ENCODE results near the gene ZFY. TPM values are rescaled to one million over a fixed set of nuclear protein-coding genes. Genes with fewer than 3 reads are reported as not detected.
"Not testable (repeated sequence)": the region's sequence is repeated elsewhere in the genome, so short reads cannot be mapped to it uniquely, and the experiment has no call there.

ZFY gene
- total RNA-seq, 4 donors from 2014 or later = not detected

DNA sequence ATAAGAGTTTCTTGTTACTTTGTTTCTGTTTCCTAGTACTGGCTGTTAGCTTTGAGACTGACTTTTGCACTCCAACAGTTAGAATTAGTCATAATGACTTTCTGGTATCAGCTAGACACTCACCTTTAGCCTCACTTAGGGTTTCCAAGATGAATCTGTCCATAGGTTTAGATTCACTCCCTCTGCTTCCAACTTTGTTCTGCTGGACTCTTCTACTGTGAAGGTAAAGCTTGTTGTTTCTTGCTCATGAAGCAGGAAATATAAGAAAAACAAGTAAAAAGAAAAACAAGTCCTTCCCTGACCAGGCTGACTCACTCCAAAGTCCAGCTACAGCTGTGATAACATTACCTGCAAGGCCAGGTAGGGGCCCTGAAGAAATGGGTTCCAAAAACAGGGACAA, 67.0 kb downstream of the ZFY start:
- no peaks in the 10 kb centered on the region for H3K9me3 ChIP-seq
- intact Hi-C loops (cut with DNase I; ENCODE audit: low total_unique reads) = no loop called here
- H3K36me3 ChIP-seq = no peaks in the 10 kb centered on the region
- no peaks in the 10 kb centered on the region for H3K4me1 ChIP-seq
- no peaks in the 10 kb centered on the region for H3K27me3 ChIP-seq
- TF ChIP-seq, protein P1, sequence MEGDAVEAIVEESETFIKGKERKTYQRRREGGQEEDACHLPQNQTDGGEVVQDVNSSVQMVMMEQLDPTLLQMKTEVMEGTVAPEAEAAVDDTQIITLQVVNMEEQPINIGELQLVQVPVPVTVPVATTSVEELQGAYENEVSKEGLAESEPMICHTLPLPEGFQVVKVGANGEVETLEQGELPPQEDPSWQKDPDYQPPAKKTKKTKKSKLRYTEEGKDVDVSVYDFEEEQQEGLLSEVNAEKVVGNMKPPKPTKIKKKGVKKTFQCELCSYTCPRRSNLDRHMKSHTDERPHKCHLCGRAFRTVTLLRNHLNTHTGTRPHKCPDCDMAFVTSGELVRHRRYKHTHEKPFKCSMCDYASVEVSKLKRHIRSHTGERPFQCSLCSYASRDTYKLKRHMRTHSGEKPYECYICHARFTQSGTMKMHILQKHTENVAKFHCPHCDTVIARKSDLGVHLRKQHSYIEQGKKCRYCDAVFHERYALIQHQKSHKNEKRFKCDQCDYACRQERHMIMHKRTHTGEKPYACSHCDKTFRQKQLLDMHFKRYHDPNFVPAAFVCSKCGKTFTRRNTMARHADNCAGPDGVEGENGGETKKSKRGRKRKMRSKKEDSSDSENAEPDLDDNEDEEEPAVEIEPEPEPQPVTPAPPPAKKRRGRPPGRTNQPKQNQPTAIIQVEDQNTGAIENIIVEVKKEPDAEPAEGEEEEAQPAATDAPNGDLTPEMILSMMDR (IDR thresholded peaks at IDR 0.05) = no peak
- TF ChIP-seq POLR2A (IDR thresholded peaks at IDR 0.05) = no peak
- H3K4me3 ChIP-seq = no peak overlapping the region
- no peak for DNase-seq
- H3K27ac ChIP-seq = no peak overlapping the region

DNA sequence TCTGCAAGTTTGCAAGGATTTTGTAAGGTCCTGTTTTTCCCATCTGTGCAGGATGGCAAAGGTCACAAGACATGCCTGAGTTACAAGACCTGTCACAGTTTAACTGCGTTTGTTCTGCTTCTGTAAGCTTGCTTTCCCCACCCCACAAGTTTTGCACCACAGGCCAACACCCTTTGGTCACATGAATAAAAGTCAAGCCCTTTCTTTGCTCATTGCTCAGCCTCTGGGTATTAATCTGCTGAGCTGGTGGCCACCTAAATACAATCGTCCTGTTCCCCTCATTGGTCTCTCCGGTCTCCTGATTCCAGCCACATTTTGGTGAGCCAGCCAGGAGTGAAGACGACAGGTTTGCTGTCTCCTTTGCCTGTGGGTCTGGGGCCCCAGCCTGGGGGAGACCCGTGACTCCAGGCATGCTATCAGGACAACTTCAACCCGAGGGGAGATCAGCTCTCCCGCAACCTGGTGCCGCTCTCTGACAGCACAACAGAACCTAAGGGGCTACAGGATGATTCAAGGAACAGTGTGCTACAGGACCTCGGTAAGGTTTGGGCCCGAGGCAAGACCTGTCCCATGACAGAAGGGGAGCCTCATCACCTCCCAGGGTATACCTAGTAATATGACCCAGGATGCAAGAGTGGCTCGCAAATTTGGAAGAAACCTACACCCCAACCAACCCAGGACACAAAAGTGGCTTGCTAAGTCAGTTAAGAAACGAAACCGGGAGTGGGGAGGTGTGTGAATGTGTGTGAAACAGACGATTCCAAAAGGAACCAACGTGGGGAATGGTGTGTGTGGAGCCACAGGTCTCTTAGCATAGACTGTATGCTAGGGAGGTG, 67.7 kb downstream of the ZFY start:
- Histone ChIP-seq H3K4me3 (no peak overlapping the region), H3K27ac (no peak overlapping the region), H3K9me3 (no peaks in the 10 kb centered on the region), H3K4me1 (no peaks in the 10 kb centered on the region), H3K36me3 (no peaks in the 10 kb centered on the region), H3K27me3 (no peaks in the 10 kb centered on the region)
- no peak for DNase-seq
- intact Hi-C loops (cut with DNase I; ENCODE audit: low total_unique reads) = no loop called here
- TF ChIP-seq POLR2A (IDR thresholded peaks at IDR 0.05) = no peak
- TF ChIP-seq, protein P1 (IDR thresholded peaks at IDR 0.05) = no peak

DNA sequence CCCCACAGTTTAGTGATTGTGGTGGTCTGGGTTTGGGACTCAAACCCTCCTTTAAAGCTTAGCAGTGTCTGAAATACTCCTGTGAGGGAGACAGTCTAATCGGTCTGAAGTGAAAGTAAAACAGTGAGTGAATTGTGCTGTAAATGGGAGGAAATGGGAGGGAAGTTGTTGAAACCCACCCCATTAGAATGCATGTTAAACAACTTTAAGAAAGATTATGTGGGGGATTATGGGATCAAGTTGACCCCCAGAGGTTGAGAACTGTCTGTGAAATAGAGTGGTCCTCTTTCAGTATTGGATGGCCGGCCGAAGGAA, 68.3 kb downstream of the ZFY start:
- intact Hi-C loops (cut with DNase I; ENCODE audit: low total_unique reads) = no loop called here
- Histone ChIP-seq H3K27ac (no peak overlapping the region), H3K36me3 (no peaks in the 10 kb centered on the region), H3K4me1 (no peaks in the 10 kb centered on the region), H3K4me3 (no peak overlapping the region), H3K27me3 (no peaks in the 10 kb centered on the region), H3K9me3 (no peaks in the 10 kb centered on the region)
- TF ChIP-seq, protein P1 (IDR thresholded peaks at IDR 0.05) = no peak
- no peak for TF ChIP-seq POLR2A (IDR thresholded peaks at IDR 0.05)
- no peak for DNase-seq

DNA sequence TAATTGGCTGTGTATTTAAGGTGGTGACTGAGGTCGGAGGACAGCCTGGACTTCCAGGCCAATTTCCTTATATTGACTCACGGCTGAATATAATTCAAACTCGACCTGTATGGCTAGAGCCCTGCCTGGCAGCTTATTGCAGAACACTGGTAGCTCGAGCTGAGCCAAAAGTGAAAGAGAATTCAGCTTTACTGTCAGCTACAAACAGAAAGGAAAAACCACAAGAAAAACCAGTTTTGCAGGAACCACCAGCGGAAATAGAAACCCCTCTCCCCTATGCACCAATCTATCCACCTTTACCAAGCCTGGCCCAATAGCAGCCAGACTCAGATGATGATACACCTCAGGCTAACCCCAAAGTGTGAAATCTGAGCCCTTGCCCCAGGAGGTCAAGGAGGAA, 68.7 kb downstream of the ZFY start:
- Histone ChIP-seq H3K4me1 (no peaks in the 10 kb centered on the region), H3K27ac (no peak overlapping the region), H3K36me3 (no peaks in the 10 kb centered on the region), H3K4me3 (no peak overlapping the region), H3K27me3 (no peaks in the 10 kb centered on the region), H3K9me3 (no peaks in the 10 kb centered on the region)
- no peak for TF ChIP-seq POLR2A (IDR thresholded peaks at IDR 0.05)
- TF ChIP-seq, protein P1 (IDR thresholded peaks at IDR 0.05) = no peak
- intact Hi-C loops (cut with DNase I; ENCODE audit: low total_unique reads) = no loop called here
- no peak for DNase-seq

DNA sequence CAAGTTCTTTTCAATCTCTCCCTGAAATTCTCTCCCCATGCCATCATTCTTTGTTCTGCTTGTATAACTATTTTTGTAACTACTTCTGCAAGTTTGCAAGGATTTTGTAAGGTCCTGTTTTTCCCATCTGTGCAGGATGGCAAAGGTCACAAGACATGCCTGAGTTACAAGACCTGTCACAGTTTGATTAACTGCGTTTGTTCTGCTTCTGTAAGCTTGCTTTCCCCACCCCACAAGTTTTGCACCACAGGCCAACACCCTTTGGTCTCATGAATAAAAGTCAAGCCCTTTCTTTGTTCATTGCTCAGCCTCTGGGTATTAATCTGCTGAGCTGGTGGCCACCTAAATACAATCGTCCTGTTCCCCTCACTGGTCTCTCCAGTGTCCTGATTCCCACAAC, 70.8 kb downstream of the ZFY start:
- H3K27me3 ChIP-seq; H3K9me3 ChIP-seq; H3K4me3 ChIP-seq; intact Hi-C loops (cut with DNase I; ENCODE audit: low total_unique reads); H3K27ac ChIP-seq; H3K4me1 ChIP-seq; H3K36me3 ChIP-seq; DNase-seq: not testable (repeated sequence)

DNA sequence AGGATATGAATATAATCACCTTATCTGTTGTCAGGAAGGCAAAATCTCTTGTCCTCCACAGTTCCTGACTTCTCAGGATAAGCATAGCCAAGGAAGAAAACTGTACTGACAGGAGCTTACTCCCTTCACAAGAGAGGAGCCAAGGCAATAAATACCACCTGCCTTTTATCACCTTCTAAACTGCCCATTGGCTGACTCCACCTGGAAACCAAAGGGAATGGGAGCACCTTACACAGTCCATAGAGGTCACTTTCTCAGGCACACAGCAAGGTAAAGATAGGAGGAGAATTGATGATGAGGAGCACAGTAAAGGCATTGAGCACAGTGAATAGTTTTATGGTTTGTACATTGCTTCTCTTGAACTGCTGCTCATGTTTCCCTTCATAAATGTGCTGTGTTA, 72.8 kb downstream of the ZFY start:
- no peak overlapping the region for H3K4me3 ChIP-seq
- no peaks in the 10 kb centered on the region for H3K4me1 ChIP-seq
- H3K27ac ChIP-seq = no peak overlapping the region
- H3K9me3 ChIP-seq = no peaks in the 10 kb centered on the region
- no peaks in the 10 kb centered on the region for H3K36me3 ChIP-seq
- intact Hi-C loops (cut with DNase I; ENCODE audit: low total_unique reads) = no loop called here
- TF ChIP-seq POLR2A (IDR thresholded peaks at IDR 0.05) = no peak
- TF ChIP-seq, protein P1 (IDR thresholded peaks at IDR 0.05) = no peak
- H3K27me3 ChIP-seq = no peaks in the 10 kb centered on the region
- DNase-seq = no peak
